Measurements from ENCODE around the gene PDZK1IP1.
"Not testable (repeated sequence)": the region's sequence is repeated elsewhere in the genome, so short reads cannot be mapped to it uniquely, and the experiment has no call there.

The PDZK1IP1 gene

GRCh38 chr1:47223921-47224675 lies 34.3 kb upstream of the PDZK1IP1 start:
- no peak for DNase-seq (ENCODE audit: low read depth)

DNA sequence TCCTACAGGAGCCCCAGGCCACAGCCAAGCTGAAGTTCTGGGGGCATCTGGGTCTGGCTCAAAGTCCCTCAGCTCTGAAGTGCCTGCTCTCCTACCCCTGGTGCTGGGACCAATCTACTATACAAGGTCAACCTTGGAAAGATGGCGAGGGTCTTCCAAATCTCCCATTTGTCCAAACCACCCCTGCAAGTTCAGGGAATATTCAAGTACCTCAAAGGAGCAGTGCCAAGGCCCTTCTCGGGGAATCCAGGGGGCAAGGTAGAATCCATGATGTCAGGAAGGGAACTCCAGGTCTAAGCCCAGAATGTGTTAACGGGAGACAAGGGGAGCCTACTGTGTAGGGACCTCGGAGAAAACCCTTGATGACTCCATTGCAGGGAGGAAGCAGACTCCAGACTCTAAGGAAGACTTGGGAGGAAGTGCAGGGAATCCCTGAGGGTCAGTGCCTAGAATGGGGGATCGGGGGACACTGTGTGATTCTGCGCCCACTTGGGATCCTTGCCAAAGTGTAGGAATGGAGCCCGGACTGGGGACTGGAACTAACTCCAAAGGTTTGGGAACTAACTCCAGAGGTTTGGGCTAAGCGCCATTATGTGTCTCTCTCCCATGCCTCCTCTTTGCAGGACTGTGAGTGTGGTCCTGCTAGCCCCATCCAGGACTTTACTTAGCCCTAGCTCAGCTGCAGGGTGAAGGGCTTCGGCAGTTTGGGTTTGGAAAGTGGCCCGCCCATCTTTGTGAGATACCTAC lies 33.5 kb upstream of the PDZK1IP1 start:
- no peak for DNase-seq (ENCODE audit: low read depth)

- no peak for DNase-seq (ENCODE audit: low read depth)
These were observed 32.6 kb upstream of the PDZK1IP1 start for GRCh38 chr1:47222476-47222875.

DNA sequence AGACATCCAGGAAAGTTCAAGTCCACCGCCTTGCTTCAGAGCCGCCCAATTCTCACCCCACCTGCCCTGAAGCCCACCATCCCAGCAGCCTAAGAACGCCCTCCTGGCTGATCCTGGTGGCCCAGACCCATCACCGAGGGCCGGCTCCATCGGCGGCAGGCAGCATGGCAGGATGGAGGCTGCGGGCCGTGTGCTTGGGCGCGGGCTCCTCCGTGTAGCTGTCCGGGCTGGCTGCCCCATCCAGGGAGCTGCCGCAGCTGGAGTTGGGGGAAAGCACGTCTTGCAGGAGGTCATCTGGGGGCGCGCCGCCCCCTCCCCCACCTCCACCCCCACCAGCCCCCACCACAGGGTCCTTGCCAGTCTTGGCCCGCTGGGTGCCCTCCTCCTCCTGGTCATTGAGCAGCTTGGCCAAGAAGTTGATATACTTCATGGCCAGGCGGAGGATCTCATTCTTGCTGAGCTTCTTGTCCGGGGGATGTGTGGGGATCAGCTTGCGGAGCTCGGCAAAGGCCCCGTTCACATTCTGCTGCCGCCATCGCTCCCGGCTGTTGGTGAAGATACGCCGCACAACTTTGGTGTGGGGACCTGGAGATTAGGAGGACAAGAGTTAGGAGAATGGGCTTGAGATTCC lies 29.9 kb upstream of the PDZK1IP1 start:
- DNase-seq (ENCODE audit: low read depth), result no peak

DNA sequence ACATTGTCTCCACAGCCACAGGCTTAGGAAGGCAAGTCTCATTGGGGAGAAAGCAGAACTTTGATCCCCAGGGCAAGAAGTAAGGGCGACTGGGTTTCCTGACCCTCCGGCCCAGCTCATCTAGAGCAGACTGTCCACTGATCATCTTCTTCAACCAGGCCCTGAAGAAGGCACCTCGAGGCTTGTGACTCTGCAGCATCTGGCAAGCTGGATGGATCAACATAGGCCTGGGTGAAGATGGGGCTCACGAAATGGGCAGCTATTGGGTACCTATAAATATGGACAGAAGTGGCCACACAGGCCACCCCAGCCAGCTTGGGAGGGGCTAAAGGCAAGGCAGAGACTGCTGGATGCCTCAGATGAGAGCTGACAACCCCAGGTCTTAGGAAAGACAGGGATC lies 29.2 kb upstream of the PDZK1IP1 start:
- no peak for DNase-seq (ENCODE audit: low read depth)

GRCh38 chr1:47216278-47217059 lies 26.6 kb upstream of the PDZK1IP1 start:
- no peak for DNase-seq (ENCODE audit: low read depth)

GRCh38 chr1:47215713-47216112 lies 25.9 kb upstream of the PDZK1IP1 start:
- DNase-seq (ENCODE audit: low read depth), result no peak

DNA sequence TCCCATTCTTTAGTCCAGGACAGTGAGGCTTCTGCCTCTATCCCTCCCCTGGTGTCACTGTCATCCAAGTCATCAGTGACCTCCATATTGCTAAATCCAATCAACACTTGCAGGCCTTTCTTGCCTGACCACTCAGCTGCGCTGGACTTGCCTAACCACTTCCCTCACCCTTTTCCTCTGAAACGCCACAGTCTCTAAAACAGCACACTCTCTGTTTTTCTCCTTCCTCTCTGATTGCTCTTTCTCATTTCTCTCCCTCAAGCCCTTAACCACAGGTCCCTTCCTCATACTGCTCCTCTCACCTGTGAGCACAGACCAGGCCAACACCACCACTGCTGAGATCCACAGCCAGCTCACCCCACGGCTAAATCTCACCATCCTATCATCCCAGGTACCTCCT lies 24.7 kb upstream of the PDZK1IP1 start:
- DNase-seq (ENCODE audit: low read depth), result no peak

DNA sequence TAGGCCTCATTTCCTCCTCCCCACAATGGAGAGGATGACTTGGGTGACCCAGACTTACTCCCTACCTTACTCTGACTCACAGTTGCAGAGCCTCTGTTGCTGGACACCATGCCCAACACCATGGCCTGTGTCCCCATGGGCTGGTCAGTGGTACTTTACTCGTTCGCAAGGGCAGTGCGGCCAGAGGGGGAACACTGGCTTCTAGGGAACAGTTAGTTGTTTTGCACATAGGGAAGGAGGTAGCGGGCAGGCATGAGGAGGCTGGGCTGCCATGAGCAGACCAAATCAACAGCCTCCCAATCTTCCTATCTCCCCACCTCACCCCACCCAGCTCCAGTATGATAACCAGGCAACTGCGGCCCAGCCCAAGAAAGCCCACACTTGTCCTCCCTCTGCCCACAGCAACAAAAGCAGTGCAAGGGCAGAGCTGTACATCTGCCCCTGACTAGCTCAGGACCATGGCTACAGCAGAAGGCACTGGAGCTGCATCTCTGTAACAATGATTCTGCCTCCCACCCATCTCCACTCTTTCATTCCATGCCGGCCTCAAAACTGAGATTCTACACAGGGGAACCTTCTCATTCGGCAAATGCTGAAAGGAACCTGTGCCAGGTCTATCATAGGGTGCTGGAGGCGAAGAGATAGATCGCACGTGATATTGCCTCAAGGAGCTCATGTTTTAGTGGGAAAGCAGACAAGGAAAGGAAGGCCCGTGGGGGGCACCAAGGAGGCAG lies 23.6 kb upstream of the PDZK1IP1 start:
- DNase-seq (ENCODE audit: low read depth), result no peak

- DNase-seq (ENCODE audit: low read depth), result no peak
These were observed 22.9 kb upstream of the PDZK1IP1 start for GRCh38 chr1:47212636-47213229.

DNA sequence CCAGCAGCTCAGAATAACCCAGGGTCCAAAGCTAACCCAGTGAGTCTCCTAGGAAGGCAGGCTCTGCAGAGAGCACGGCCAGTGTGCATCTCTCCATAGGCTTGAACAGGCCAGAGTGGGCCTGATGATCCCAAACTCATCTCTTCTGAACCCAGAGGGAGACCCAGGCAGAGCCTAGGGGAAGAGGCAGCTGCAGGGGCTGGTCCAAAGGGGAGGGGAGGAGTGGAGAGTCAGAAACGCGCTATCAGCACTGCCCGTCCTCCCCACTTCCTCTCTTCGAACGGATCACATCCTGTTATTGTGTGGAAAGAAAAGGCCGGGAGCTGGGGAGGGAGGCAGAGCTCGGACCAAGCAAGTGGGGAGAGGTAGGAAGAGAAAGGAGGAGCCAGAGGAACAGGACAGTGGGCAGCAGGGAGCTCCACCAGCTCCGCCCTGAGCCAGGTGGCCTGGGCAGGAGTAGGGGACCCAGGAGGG lies 22.0 kb upstream of the PDZK1IP1 start:
- no peak for DNase-seq (ENCODE audit: low read depth)

- no peak for DNase-seq (ENCODE audit: low read depth)
These were observed 20.8 kb upstream of the PDZK1IP1 start for GRCh38 chr1:47210666-47211065.

DNA sequence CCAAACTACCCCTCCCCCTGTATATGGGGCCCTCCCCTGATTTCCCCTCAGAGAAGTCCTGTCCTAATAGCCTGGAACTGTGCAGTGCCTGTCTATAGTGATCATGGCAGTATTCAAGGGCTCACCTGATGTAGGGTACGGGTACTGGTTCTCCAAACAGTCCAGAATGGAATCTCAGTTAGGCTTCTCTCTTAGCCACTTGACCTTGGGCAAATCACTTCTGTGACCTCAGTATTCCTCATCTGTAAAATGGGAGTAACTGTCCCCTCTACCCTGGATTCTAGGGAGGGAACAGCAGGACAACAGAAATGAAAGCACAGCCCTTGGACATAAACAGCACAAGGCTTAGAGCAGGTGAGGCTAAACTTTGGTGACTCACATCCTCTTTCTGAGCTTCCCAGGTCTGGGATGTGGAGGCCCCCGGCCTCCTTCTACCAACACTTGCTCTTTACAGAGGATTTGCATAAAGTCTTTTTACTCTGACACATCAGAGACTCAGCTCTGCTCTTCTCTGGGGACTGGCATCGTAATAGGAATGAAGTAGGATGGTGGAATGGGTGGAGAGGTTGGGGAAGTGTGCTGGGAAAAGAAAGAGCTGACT lies 20.0 kb upstream of the PDZK1IP1 start:
- DNase-seq (ENCODE audit: low read depth), result no peak

- no peak for DNase-seq (ENCODE audit: low read depth)
These were observed 19.3 kb upstream of the PDZK1IP1 start for GRCh38 chr1:47209091-47209490.

- DNase-seq (ENCODE audit: low read depth), result no peak
These were observed 18.6 kb upstream of the PDZK1IP1 start for GRCh38 chr1:47208374-47208850.

GRCh38 chr1:47207803-47208373 lies 18.1 kb upstream of the PDZK1IP1 start:
- DNase-seq (ENCODE audit: low read depth), result no peak

DNA sequence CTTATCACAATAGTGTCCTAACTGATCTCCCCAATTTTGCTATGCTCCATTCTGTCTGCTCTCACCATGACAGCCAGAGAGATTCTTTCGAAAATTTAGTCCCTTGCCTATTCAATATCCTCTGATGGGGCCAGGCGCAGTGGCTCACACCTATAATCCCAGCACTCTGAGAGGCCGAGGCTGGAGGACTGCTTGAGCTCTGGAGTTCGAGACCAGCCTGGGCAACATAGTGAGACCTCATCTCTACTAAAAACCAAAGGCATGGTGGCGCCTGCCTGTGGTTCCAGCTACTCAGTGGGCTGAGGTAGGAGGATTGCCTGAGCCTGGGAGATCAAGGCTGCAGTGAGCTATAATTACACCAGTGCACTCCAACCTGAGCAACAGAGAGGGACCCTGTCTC lies 16.1 kb upstream of the PDZK1IP1 start:
- DNase-seq (ENCODE audit: low read depth), result no peak

GRCh38 chr1:47203504-47203903 lies 13.7 kb upstream of the PDZK1IP1 start:
- DNase-seq (ENCODE audit: low read depth), result not testable (repeated sequence)

DNA sequence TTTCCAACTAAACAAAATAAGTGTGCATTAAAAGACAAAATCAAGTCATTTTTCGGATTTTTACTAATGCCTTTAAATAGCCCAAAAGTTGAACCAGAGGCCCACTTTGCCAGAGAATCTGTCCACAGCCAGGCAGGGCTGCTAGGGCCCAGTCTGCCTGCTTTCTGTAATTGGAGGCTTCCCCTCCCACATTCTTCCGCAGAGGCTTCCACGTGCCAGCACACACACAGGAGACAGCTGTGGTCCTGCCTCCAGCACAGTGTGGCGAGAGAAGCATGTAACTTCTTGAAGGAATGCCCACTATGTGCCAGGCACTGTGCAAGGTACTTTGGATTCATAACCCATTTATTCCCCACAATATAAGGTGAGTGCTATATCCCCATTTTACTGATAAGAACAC lies 11.3 kb upstream of the PDZK1IP1 start:
- no peak for DNase-seq (ENCODE audit: low read depth)

GRCh38 chr1:47198214-47198613 lies 8.4 kb upstream of the PDZK1IP1 start:
- DNase-seq (ENCODE audit: low read depth), result no peak
